HG03025 (cell line): ENCODE measurements around the gene CHRNA4.

Source experiments
- ATAC-seq: cut with Tn5 transposase; IDR thresholded peaks from one replicate; pipeline ENCODE4 v1.9.1; 2021; ENCODE audit warnings: mild to moderate bottlenecking, moderate library complexity; ENCODE audit not compliant: unreplicated experiment, low FRiP score

CHRNA4 gene

DNA sequence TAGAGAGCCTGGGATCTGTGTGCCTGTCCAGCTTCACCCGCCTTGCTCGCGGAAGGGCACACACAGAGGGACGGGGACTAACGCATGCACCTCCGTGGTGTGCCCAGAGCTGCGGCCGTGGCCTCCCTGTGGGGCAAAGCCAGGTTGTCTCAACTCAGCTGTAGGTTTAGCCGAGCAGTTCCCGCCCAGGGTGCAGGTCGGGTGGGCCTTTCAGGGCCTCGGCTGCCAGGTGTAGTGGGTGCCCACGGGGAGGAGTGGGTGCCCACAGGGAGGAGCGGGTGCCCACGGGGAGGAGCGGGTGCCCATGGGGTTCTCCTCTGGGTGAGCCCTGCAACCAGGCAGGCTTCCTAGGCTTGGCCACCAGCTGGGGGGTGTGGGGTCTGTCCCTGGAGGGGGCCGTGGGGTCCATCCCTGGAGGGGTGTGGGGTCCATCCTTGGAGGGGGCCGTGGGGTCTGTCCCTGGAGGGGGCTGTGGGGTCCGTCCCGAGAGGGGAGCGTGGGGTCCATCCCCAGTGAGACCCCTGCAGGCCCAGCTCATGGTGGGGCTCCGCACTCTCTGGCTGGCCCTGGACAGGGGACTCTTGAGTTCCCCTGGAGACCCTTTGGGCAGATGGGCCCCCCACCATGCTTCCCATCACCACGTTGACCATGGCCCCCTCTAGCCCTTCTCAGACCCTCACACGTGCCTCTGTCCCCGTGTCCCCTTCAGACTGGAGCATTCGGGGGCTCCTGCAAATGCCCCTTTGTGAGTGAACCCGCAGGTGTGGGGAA, 37.8 kb upstream of the CHRNA4 start:
- ATAC-seq, result no peak

DNA sequence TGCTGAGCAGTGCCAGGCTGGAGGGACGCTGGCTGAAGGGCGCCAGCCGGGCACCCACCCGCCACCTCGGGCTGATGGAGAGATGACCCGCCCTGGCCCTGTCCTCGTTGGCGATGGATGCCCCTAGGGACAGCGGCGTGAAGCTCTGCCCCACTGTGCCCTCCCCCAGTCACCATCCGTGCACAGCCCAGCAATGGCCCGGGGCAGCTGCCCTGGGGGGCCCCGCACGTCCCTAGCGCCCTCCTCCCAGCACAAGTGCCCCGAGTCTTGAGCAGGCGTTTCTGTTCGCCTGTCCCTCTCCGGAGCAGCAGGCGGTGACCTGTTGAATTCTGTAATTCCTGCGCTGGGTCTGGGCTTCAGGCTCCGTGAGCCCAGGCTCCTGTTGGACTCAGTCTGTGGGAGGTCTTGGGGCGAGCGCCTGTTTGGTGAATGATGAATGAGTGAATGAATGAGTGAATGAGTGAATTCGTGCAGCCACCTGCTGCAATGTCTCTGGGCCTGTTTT, 36.8 kb upstream of the CHRNA4 start:
- ATAC-seq, result no peak

DNA sequence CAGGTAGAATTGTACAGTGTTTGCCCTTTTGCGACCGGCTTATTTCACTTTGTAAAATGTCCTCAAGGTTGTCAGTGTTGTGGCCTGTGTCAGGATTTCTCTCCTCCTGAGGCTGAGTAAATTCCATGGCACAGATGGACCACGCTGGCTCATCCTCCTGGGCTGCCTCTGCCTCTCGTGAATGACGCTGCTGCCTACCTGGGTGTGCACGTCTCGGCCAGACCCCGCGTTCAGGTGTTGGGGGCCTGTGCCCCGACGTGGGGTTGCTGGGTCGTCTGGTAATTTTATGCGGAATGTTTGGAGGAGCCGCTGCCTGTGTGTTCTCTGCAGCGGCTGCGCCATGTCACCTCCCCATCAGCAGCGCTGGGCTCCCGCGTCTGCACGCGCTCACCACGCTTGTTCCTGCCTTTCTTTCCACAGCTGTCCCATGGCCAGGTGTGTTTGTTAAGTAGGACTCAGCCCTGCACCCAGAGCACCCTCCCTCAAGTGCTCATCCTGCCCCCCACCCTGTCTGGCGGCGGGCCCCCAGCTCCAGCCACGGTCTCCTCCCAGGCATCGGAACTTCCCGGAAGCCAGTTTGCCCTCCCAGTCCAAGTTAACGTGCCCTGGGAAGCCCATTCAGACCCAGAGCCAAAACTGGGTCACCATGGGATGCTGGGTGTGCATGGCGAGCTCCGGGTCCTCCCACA, 36.1 kb upstream of the CHRNA4 start:
- ATAC-seq, result no peak

DNA sequence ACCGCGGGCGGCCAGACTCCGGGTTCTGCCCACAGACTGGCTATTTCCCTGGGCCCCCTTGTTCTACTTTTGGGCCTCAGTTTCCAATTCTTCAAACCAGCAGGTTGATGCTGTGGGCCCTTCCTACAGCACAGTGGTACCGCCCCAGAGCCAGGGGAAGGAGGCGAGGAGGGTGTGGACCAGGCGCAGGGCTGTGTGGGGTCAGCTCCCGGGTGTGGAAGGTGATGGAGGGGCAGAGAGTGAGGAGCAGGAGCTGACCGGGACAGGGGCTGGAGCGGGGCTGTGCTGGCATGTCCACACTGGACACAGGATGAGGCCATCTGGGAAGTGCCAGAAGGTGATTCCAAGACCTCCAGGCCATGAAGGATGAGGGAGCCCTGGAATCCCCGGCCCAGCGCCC, 35.2 kb upstream of the CHRNA4 start:
- no peak for ATAC-seq

GRCh38 chr20:63395723-63396122, 34.6 kb upstream of the CHRNA4 start:
- no peak for ATAC-seq

DNA sequence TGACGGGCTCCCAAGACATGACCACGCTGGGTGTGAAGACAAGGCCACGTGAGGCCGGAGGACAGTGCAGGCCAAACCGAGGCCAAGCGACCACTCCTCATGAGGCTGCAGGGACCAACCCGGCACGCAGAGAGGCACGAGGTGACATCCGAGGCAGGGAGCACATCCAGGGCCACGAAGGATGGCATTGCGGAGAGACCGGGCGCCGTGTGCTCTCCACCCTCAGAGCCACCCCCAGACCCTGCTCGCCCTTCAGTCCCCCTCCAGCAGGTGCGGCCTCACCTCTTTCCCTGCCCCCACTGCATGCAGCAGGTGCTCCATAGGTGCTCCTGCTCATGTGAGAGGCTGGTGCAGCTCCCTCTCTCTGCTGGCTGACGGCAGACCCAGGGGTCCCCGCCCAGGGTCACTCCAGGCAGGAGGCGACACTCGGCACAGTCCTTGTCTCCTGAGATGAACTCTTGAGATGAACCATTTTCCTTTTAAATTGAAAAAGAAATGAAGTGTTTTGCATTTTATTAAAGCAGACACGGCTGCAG, 33.8 kb upstream of the CHRNA4 start:
- ATAC-seq, result no peak

DNA sequence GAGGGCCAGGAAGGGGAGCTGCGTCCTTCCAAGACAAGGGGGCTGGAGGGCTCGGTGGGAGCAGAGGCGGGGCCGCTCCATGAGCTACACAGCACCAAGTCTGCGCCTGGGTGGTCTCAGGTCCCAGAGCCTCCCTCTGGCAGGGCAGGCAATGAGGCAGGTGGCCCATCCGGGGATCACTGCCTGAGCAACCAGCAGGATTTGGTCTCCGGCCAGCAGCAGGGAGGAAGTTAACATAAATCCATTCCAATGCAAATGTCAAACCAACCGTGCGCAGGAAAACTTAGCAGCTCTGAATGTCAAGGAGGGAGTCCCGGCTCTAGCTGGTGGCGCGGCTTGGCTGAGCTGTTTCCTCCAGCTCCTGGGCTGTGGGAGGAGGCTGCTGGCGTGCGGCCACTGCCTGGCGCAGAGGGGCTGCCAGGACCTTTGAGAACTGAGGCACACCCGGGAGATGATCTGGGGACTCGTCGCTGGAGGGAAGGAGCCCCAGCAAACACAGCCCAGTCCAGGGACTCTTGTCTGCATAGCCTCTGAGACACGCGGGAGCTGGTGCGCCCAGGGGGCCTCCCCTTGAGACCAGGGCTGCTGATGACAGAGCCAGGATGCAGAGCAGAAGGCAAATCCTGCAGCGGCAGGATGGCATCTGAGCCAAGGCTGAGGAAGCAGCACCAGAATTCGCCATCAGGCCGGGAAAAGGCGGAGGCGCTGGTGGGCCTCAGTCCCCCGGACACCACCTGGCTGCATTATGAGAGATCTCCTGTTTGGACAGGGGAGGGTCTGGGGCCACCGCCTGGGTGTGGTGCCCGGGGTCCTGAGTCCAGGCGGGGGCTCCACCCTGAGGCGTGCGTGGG, 33.1 kb upstream of the CHRNA4 start:
- no peak for ATAC-seq

GRCh38 chr20:63393566-63393965, 32.4 kb upstream of the CHRNA4 start:
- no peak for ATAC-seq

DNA sequence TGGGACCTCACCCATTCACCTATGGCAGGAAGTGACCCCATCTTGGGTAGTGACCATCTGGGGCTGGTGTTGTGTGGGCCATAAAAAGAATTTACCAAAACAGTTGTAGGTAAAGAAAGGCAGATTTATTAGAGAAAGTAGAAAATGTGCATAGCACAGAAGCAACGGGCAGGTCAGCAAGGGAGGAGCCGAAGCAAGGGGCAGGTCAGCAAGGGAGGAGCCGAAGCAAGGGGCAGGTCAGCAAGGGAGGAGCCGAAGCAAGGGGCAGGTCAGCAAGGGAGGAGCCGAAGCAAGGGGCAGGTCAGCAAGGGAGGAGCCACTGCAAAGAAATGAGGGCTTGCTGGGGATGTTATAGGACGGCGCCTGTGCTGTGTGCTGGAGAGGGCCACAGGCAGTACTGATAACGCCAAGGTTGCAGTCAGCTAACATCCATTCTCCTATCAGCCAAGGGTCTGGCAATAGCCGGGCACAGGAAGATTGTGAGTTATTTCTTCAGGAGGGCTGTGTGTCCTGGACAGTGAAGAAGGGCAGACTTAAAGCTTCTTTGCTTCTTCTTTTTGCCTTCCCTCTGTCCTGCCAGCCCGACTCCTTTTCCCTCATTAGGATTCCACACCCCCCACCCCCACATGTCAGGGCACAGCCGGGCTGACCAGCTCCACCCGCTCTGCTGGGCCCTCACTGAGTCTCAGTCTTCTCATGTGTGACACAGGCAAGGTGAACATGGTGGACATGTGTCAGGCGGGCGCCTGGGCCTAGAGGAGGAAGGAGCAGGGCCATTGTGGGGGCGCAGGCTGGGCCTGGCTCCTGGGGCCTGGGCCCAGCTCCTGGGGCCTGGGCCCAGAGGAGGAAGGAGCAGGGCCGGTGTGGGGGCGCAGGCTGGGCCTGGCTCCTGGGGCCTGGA, 31.6 kb upstream of the CHRNA4 start:
- no peak for ATAC-seq

- no peak for ATAC-seq
Measured at GRCh38 chr20:63387917-63388316, 26.8 kb upstream of the CHRNA4 start.

GRCh38 chr20:63387393-63387792, 26.2 kb upstream of the CHRNA4 start:
- no peak for ATAC-seq

GRCh38 chr20:63386491-63386890, 25.3 kb upstream of the CHRNA4 start:
- no peak for ATAC-seq

GRCh38 chr20:63385819-63386218, 24.7 kb upstream of the CHRNA4 start:
- ATAC-seq, result no peak

GRCh38 chr20:63384336-63384735, 23.2 kb upstream of the CHRNA4 start:
- no peak for ATAC-seq

DNA sequence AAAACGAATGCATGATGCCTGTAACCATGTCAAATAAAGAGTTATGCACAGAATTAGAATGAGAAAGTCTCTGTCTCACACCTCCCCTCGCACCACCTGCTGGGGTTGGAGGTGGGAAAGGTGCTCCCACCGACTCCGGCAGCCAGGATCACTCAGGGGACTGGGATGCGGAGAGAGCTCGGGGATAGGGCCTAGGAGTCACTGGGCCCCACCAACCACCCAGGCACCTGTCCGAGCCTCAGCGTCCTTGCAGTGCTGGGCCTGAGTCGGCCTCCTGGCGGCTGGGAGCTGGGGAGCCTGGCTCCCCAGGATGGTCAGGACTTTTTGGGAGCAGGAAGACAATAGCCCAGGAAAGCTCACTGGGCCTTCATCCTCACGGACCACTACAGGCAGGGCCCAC, 22.4 kb upstream of the CHRNA4 start:
- no peak for ATAC-seq

GRCh38 chr20:63382551-63383300, 21.6 kb upstream of the CHRNA4 start:
- ATAC-seq, result no peak

- no peak for ATAC-seq
Measured at GRCh38 chr20:63381781-63382431, 20.8 kb upstream of the CHRNA4 start.

DNA sequence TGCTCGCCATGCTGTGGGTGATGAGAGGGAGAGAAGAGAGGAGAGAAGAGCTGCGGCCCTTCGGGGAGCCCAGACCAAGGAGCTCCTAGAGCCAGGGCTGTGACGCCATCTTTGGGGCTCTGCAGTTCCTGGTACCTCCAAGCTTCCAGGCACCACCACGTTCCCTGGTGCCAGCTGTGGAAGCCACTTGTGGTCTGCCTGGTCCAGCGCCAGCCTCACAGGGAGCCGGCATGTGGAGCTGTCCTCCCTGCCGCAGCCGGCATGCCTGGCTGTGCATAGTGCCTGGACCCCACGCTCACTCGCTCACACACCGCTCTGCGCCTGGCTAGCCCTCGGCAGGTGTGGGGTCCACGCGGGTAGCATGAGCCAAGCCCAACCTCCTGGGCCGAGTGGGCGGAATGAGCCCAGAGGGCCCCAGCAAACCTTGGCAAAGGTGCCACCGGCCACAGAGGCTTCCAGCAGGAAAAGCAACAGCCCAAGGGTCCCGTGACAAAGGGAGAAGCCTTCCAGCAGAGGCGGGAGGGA, 19.3 kb upstream of the CHRNA4 start:
- no peak for ATAC-seq
